ENCODE results near the gene PHLDB1. TPM values are rescaled to one million over a fixed set of nuclear protein-coding genes. Genes with fewer than 3 reads are reported as not detected.

Gene PHLDB1
- total RNA-seq, 1 experiment from 2014 or later: 122 TPM

DNA sequence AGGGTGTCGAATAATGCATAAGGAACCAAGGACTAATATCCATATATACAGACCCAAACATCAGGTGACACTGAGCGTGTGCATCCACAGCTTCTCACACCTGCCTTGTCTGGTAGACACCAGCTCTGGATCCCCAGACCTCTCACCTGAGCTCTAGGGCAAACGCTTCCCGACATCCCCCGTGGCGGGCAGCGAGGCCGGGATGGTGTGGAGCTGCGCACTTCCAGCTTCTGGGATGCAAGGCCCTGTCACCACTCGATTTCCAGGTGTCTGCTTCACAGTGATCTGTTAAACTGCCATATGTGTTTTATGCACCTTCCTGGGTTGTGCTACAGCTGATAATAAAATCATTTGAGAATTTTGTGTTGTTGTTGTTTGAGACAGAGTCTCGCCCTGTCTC, 87.4 kb downstream of the PHLDB1 start:
- 0 out of 2 replicates have a peak, but pooled peaks cover 3% of the 10 kb centered on the region for H3K9me3 ChIP-seq (ENCODE audit: insufficient read depth, low read depth)
- no peaks in the 10 kb centered on the region for H3K79me2 ChIP-seq (ENCODE audit: low read depth)
- intact Hi-C loops (cut with micrococcal nuclease; ENCODE audit: unreplicated experiment): loop anchor here (5.0 kb wide), 1 partner anchor 63 kb away; no protein-coding TSS in a partner anchor
- peaks cover 8% of the 10 kb centered on the region; the same call in 1 of the 2 replicates for H3K4me1 ChIP-seq (replicated peaks; ENCODE audit: insufficient read depth)
- no peak overlapping the region for H2AFZ ChIP-seq
- H3K27me3 ChIP-seq (ENCODE audit: insufficient read depth, low read depth): no peaks in the 10 kb centered on the region
- H3K4me2 ChIP-seq: no peak overlapping the region
- no peak overlapping the region for H3K4me3 ChIP-seq
- TF ChIP-seq, protein P1, sequence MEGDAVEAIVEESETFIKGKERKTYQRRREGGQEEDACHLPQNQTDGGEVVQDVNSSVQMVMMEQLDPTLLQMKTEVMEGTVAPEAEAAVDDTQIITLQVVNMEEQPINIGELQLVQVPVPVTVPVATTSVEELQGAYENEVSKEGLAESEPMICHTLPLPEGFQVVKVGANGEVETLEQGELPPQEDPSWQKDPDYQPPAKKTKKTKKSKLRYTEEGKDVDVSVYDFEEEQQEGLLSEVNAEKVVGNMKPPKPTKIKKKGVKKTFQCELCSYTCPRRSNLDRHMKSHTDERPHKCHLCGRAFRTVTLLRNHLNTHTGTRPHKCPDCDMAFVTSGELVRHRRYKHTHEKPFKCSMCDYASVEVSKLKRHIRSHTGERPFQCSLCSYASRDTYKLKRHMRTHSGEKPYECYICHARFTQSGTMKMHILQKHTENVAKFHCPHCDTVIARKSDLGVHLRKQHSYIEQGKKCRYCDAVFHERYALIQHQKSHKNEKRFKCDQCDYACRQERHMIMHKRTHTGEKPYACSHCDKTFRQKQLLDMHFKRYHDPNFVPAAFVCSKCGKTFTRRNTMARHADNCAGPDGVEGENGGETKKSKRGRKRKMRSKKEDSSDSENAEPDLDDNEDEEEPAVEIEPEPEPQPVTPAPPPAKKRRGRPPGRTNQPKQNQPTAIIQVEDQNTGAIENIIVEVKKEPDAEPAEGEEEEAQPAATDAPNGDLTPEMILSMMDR (conservative IDR thresholded peaks at IDR 0.05): no peak
- no peak for TF ChIP-seq EZH2 (IDR thresholded peaks at IDR 0.05; ENCODE audit: low read depth)
- no peak overlapping the region for H3K27ac ChIP-seq
- H3K36me3 ChIP-seq (ENCODE audit: low read depth): no peaks in the 10 kb centered on the region
- H4K20me1 ChIP-seq (ENCODE audit: insufficient read depth): no peaks in the 10 kb centered on the region
- no TSS peak for BruUV-seq (replicated peaks)
- ChIA-PET POLR2A (ENCODE audit: unreplicated experiment) (no interaction called here), CTCF (no interaction called here)
- H3K9me2 ChIP-seq (ENCODE audit: insufficient read depth): no peaks in the 10 kb centered on the region
- peaks cover 11% of the 10 kb centered on the region for H3F3A ChIP-seq (ENCODE audit: insufficient read depth, low read depth)
- peak in 1 of 2 experiments; percentile 28 for DNase-seq

DNA sequence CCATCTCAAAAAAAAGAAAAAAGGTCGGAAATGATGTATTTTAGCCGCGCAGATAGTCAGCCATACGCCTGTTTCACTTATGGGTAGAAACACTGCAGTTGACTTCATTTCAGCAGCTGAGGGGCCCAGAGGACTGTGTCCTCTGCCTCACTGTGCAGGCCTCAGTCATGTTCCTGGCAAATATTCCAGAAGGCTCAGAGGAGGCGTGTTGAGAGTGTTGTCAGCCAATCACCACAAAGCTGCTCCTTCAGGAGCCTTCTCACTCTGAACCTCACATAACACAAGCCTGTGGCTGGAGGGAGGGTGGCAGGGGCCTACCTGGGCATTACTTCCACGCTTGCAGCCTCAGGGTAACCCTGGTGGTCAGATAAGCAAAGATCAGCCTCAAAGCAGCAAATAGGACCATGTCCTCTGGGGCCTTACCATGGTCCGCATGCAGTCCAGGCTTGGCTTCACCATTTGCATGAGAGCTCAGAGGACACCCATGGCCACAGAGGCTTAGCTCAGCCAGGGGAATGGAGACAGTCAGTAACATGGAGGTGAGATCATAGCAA, 89.3 kb downstream of the PHLDB1 start:
- H3K27ac ChIP-seq: no peak overlapping the region
- no peaks in the 10 kb centered on the region for H4K20me1 ChIP-seq (ENCODE audit: insufficient read depth)
- peaks cover 11% of the 10 kb centered on the region for H3F3A ChIP-seq (ENCODE audit: insufficient read depth, low read depth)
- no peak overlapping the region for H3K4me2 ChIP-seq
- H3K79me2 ChIP-seq (ENCODE audit: low read depth): no peaks in the 10 kb centered on the region
- DNase-seq: peak in 1 of 2 experiments; percentile 12
- ChIA-PET CTCF (no interaction called here), POLR2A (ENCODE audit: unreplicated experiment) (no interaction called here)
- TF ChIP-seq, protein P1 (conservative IDR thresholded peaks at IDR 0.05): no peak
- intact Hi-C loops (cut with micrococcal nuclease; ENCODE audit: unreplicated experiment): no loop called here
- no TSS peak for BruUV-seq (replicated peaks)
- peaks cover 3% of the 10 kb centered on the region; the same call in 1 of the 2 replicates for H3K4me1 ChIP-seq (replicated peaks; ENCODE audit: insufficient read depth)
- no peaks in the 10 kb centered on the region for H3K27me3 ChIP-seq (ENCODE audit: insufficient read depth, low read depth)
- H3K4me3 ChIP-seq: no peak overlapping the region
- no peaks in the 10 kb centered on the region for H3K36me3 ChIP-seq (ENCODE audit: low read depth)
- 0 out of 2 replicates have a peak, but pooled peaks cover 3% of the 10 kb centered on the region for H3K9me3 ChIP-seq (ENCODE audit: insufficient read depth, low read depth)
- H2AFZ ChIP-seq: no peak overlapping the region
- no peaks in the 10 kb centered on the region for H3K9me2 ChIP-seq (ENCODE audit: insufficient read depth)

DNA sequence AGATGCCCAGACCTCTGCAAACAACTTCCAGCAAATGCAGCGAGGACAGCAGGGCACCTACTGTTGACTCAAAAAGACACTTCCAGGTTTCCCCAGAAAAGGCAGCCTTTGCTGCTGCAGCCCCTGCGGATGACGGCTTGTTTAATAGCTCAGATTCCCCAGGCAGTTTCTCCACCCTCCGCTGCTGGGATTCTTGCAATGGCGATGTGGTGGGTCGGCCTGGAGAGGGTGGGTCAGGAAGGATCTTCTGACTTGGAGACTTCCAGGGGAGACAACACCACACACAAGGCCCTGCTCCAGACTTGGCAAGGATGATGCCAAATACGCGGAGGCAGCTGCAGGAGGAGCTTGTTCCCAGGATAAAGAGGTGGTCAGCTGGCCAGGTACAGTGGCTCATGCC, 89.9 kb downstream of the PHLDB1 start:
- no peak overlapping the region for H3K27ac ChIP-seq
- no peak overlapping the region for H3K4me2 ChIP-seq
- no peaks in the 10 kb centered on the region for H4K20me1 ChIP-seq (ENCODE audit: insufficient read depth)
- BruUV-seq (replicated peaks): no TSS peak
- no peak overlapping the region for H3K4me3 ChIP-seq
- TF ChIP-seq, protein P1 (conservative IDR thresholded peaks at IDR 0.05): no peak
- no peak for TF ChIP-seq EZH2 (IDR thresholded peaks at IDR 0.05; ENCODE audit: low read depth)
- intact Hi-C loops (cut with micrococcal nuclease; ENCODE audit: unreplicated experiment): no loop called here
- H3F3A ChIP-seq (ENCODE audit: insufficient read depth, low read depth): peaks cover 11% of the 10 kb centered on the region
- POLR2A ChIA-PET (ENCODE audit: unreplicated experiment): no interaction called here
- H3K36me3 ChIP-seq (ENCODE audit: low read depth): no peaks in the 10 kb centered on the region
- no peaks in the 10 kb centered on the region for H3K27me3 ChIP-seq (ENCODE audit: insufficient read depth, low read depth)
- peaks cover 3% of the 10 kb centered on the region; the same call in 1 of the 2 replicates for H3K4me1 ChIP-seq (replicated peaks; ENCODE audit: insufficient read depth)
- H3K9me2 ChIP-seq (ENCODE audit: insufficient read depth): no peaks in the 10 kb centered on the region
- CTCF ChIA-PET: interaction anchor here (0.7 kb wide), 1 partner anchor 113 kb away, joined by 5 read pairs; no protein-coding TSS in a partner anchor
- DNase-seq: no peak
- no peak overlapping the region for H2AFZ ChIP-seq
- H3K79me2 ChIP-seq (ENCODE audit: low read depth): no peaks in the 10 kb centered on the region
- 0 out of 2 replicates have a peak, but pooled peaks cover 3% of the 10 kb centered on the region for H3K9me3 ChIP-seq (ENCODE audit: insufficient read depth, low read depth)

Data from PC-9 (cell line).